Bronchial epithelial cell (primary cell): ENCODE results near the gene KIF5A. TPM values are rescaled to one million over a fixed set of nuclear protein-coding genes. Genes with fewer than 3 reads are reported as not detected.
A peak's percentile ranks its signal among the peaks of the same experiment; 100 is the strongest.

Experiments used
- DNase-seq: peaks from one replicate; pipeline ENCODE4 v3.0.0-alpha.2; 2010; ENCODE audit warnings: low read depth
- FAIRE-seq: peaks from 2 replicates; lab custom pipeline; 2011; peaks lifted over from hg19 to GRCh38; lab: Jason Lieb, UNC
- H3K27me3 ChIP-seq: 2 replicates; pipeline ENCODE4 v1.5.1; 2011; ENCODE audit warnings: low read length; ENCODE audit not compliant: control insufficient read depth, insufficient read depth
- H3K36me3 ChIP-seq: 2 replicates; pipeline ENCODE4 v1.5.1; 2011; ENCODE audit warnings: low read length; ENCODE audit not compliant: control insufficient read depth, insufficient read depth
- H3K4me3 ChIP-seq: 2 replicates; pipeline ENCODE4 v1.5.1; 2011; ENCODE audit warnings: mild to moderate bottlenecking, low read depth, low read length, control low read depth
- CTCF ChIP-seq: IDR thresholded peaks from 2 replicates; pipeline ENCODE4 v1.5.1; 2011; ENCODE audit warnings: mild to moderate bottlenecking, moderate library complexity, low read length, control low read depth, inconsistent platforms; ENCODE audit not compliant: insufficient read depth, severe bottlenecking
- total RNA-seq: library from RNA; depleted of rRNA; stranded (reverse); fragments of >200 nt; gene quantifications from 2 replicates; pipeline ENCODE4 v1.2.1, GENCODE V29; 2014

The KIF5A gene
- total RNA-seq, 1 donor from 2014 or later, result under 0.01 TPM

GRCh38 chr12:57579677-57580465 lies 30.0 kb downstream of the KIF5A start:
- H3K27me3 ChIP-seq, result peaks cover 2% of the 10 kb centered on the region
- FAIRE-seq, result no peak
- no peak for TF ChIP-seq CTCF
- DNase-seq, result no peak
- H3K36me3 ChIP-seq, result no peaks in the 10 kb centered on the region
- H3K4me3 ChIP-seq, result no peak overlapping the region

- H3K27me3 ChIP-seq, result peaks cover 2% of the 10 kb centered on the region
- TF ChIP-seq CTCF, result no peak
- H3K4me3 ChIP-seq, result no peak overlapping the region
- H3K36me3 ChIP-seq, result no peaks in the 10 kb centered on the region
- no peak for DNase-seq
- no peak for FAIRE-seq
Observed at GRCh38 chr12:57580466-57580795, 30.6 kb downstream of the KIF5A start.

- no peak overlapping the region for H3K4me3 ChIP-seq
- no peaks in the 10 kb centered on the region for H3K36me3 ChIP-seq
- FAIRE-seq (no peak), DNase-seq (no peak)
- H3K27me3 ChIP-seq, result peaks cover 4% of the 10 kb centered on the region
- TF ChIP-seq CTCF, result no peak
Observed at GRCh38 chr12:57581802-57582201, 32.0 kb downstream of the KIF5A start.

- DNase-seq, result no peak
- TF ChIP-seq CTCF, result no peak
- Histone ChIP-seq H3K27me3 (peaks cover 4% of the 10 kb centered on the region), H3K36me3 (no peaks in the 10 kb centered on the region), H3K4me3 (no peak overlapping the region)
- no peak for FAIRE-seq
Observed at GRCh38 chr12:57582440-57582839, 32.6 kb downstream of the KIF5A start.

GRCh38 chr12:57583008-57583831 lies 33.4 kb downstream of the KIF5A start:
- no peaks in the 10 kb centered on the region for H3K36me3 ChIP-seq
- DNase-seq (peak; percentile 66), FAIRE-seq (no peak)
- peak; percentile 88 for TF ChIP-seq CTCF
- H3K4me3 ChIP-seq, result no peak overlapping the region
- H3K27me3 ChIP-seq, result peaks cover 4% of the 10 kb centered on the region
